Measurements from ENCODE around the gene POGLUT3.

GRCh38 chr11:108511851-108512474 lies 13.8 kb upstream of the POGLUT3 start:
- TF ChIP-seq CTCF (IDR thresholded peaks at IDR 0.05) = no peak
- no peak for TF ChIP-seq POLR2A (IDR thresholded peaks at IDR 0.05)

Data from right lobe of liver (tissue), 4 donors.